K562 (cell line): ENCODE results near the gene ASB7. TPM values are rescaled to one million over a fixed set of nuclear protein-coding genes. Genes with fewer than 3 reads are reported as not detected.

ENCODE experiments used
- ATAC-seq: fragments of 200-7000 bp; cut with Tn5 transposase; 3 replicates; pipeline ENCODE4 v1.9.1; 2020; ENCODE audit warnings: moderate library complexity
- BruUV-seq: library from RNA; stranded (reverse); fragments of 400-500 nt; replicated peaks from 2 replicates; lab custom pipeline; 2021; lab: Mats Ljungman, UMichigan
- CTCF ChIA-PET: fragments of 300-600 bp; formaldehyde crosslinking; extraction: SDS; loops from one replicate; lab custom pipeline; 2021; ENCODE audit warnings: low intra/inter-chr PET ratio; lab: Yijun Ruan, JAX
- POLR2A ChIA-PET: fragments of 300-600, 350-650 bp; sonication (Branson Sonifier 250); formaldehyde crosslinking; extraction: SDS; loops from one replicate; lab custom pipeline; 2021; ENCODE audit warnings: antibody characterized with exemption, inconsistent platforms; lab: Yijun Ruan, JAX
- DNase-seq, 4 experiments: peaks; one replicate each; pipeline versions ENCODE4 v3.0.0 to v3.0.0-alpha.2; 2011 to 2018; ENCODE audit warnings: low spot score in 3 of 4, mixed read lengths in 3 of 4; ENCODE audit errors: extremely low read depth in 1 of 4
- FAIRE-seq: peaks from 2 replicates; lab custom pipeline; 2011; peaks lifted over from hg19 to GRCh38; lab: Jason Lieb, UNC
- H2AFZ ChIP-seq: 2 replicates; pipeline ENCODE4 v1.6.0; 2011; ENCODE audit warnings: low read depth, low read length, control low read depth, inconsistent platforms
- H3K27ac ChIP-seq: fragments of 200-600 bp; 3 replicates; pipeline ENCODE4 v1.8.0; 2011; ENCODE audit warnings: low read depth, mild to moderate bottlenecking, control low read depth, inconsistent platforms, low read length, moderate library complexity, mixed read lengths; ENCODE audit errors: extremely low read depth
- H3K27me3 ChIP-seq, 2 experiments: fragments of 300-600 bp in 1 of 2; 2 replicates in 1 of 2; 3 replicates in 1 of 2; pipeline versions ENCODE4 v1.6.0 to v1.8.0; 2011; ENCODE audit warnings: inconsistent platforms in 2 of 2, low read length in 2 of 2, mild to moderate bottlenecking in 1 of 2, mixed read lengths in 1 of 2, moderate library complexity in 1 of 2; ENCODE audit not compliant: control insufficient read depth in 2 of 2, insufficient read depth in 2 of 2
- H3K36me3 ChIP-seq: fragments of 300-600 bp; 3 replicates; pipeline ENCODE4 v1.8.0; 2011; ENCODE audit warnings: mild to moderate bottlenecking, low read length, inconsistent platforms; ENCODE audit not compliant: control insufficient read depth, insufficient read depth
- H3K4me1 ChIP-seq, 2 experiments: fragments of 200-600 bp in 1 of 2; replicated peaks in 1 of 2; 2 replicates in 1 of 2; 3 replicates in 1 of 2; pipeline versions ENCODE4 v1.5.1 to v1.8.0; 2011; ENCODE audit warnings: inconsistent platforms in 2 of 2, low read length in 2 of 2, mild to moderate bottlenecking in 1 of 2, mixed read lengths in 1 of 2, moderate library complexity in 1 of 2; ENCODE audit not compliant: control insufficient read depth in 2 of 2, insufficient read depth in 2 of 2
- H3K4me2 ChIP-seq: 2 replicates; pipeline ENCODE4 v1.6.1; 2011; ENCODE audit warnings: low read length, control low read depth, inconsistent platforms, mixed read lengths; ENCODE audit not compliant: insufficient read depth
- H3K4me3 ChIP-seq: fragments of 200-600 bp; sonication (generic), shearing (Covaris generic); 2 replicates; pipeline ENCODE4 v1.5.1; 2016; ENCODE audit warnings: control low read depth, inconsistent platforms
- H3K79me2 ChIP-seq: fragments of 200-600 bp; 3 replicates; pipeline ENCODE4 v1.8.0; 2011; ENCODE audit warnings: low read length, inconsistent platforms; ENCODE audit not compliant: control insufficient read depth, insufficient read depth
- H3K9ac ChIP-seq, 2 experiments: 2 replicates each; pipeline versions ENCODE4 v1.6.0 to v1.6.1; 2011; ENCODE audit warnings: low read depth in 2 of 2, low read length in 2 of 2, control low read depth in 1 of 2, inconsistent platforms in 1 of 2, mild to moderate bottlenecking in 1 of 2, mixed read lengths in 1 of 2; ENCODE audit not compliant: insufficient read depth in 1 of 2
- H3K9me1 ChIP-seq: one replicate; pipeline ENCODE4 v1.6.0; 2011; ENCODE audit warnings: inconsistent platforms, mild to moderate bottlenecking, low read length, moderate library complexity; ENCODE audit not compliant: control insufficient read depth, insufficient read depth
- H3K9me3 ChIP-seq: replicated peaks from 2 replicates; pipeline ENCODE4 v1.5.1; 2011; ENCODE audit warnings: low read depth, low read length, inconsistent platforms; ENCODE audit not compliant: control insufficient read depth, insufficient read depth
- H4K20me1 ChIP-seq: replicated peaks from 2 replicates; pipeline ENCODE4 v1.6.1; 2011; ENCODE audit warnings: low read length, inconsistent platforms, mixed read lengths; ENCODE audit not compliant: control insufficient read depth, insufficient read depth
- CHD2 ChIP-seq: IDR thresholded peaks from 2 replicates; pipeline ENCODE4 v1.6.1; 2011; ENCODE audit warnings: low read depth, low read length
- ETS2 ChIP-seq: IDR thresholded peaks from 2 replicates; pipeline ENCODE4 v1.6.1; 2016; ENCODE audit warnings: borderline replicate concordance, missing genetic modification characterization, mild to moderate bottlenecking, moderate library complexity, missing compliant biosample characterization; ENCODE audit not compliant: poor library complexity, severe bottlenecking
- HCFC1 ChIP-seq: IDR thresholded peaks from 2 replicates; pipeline ENCODE4 v1.6.1; 2012; ENCODE audit warnings: low read depth, low read length, improper control_type of control experiment
- ILK ChIP-seq: fragments of 450-650 bp; IDR thresholded peaks from 2 replicates; pipeline ENCODE4 v1.6.1; 2016; ENCODE audit warnings: missing genetic modification characterization, low read depth, mild to moderate bottlenecking, missing compliant biosample characterization, moderate library complexity, borderline replicate concordance
- NFIX ChIP-seq: fragments of 250-450 bp; sonication (Bioruptor Pico); IDR thresholded peaks from 2 replicates; pipeline ENCODE4 v1.4.0; 2020; ENCODE audit warnings: low read depth, mild to moderate bottlenecking, moderate library complexity
- ZNF280A ChIP-seq: fragments of 450-650 bp; IDR thresholded peaks from 2 replicates; pipeline ENCODE4 v1.6.1; 2018; ENCODE audit warnings: mild to moderate bottlenecking, low read depth; ENCODE audit not compliant: partially characterized antibody
- WGBS: fragments of 100-300 bp; shearing (Covaris generic); methylation state at CpG from one replicate; pipeline ENCODE4 v1.1.6; 2016; ENCODE audit warnings: low coverage, mixed read lengths; ENCODE audit not compliant: insufficient coverage; ENCODE audit errors: missing lambda C conversion rate; 5-methylcytosine and 5-hydroxymethylcytosine counted together
- in situ Hi-C: fragments of 300-500 bp; cut with MboI; formaldehyde crosslinking; loops from 4 replicates; pipeline ENCODE4 v1.15.0; 2018; ENCODE audit warnings: inconsistent platforms, mixed read lengths
- intact Hi-C: fragments of 100-400 bp; cut with micrococcal nuclease; formaldehyde crosslinking; loops from 2 replicates; pipeline ENCODE4 v1.14.2; 2022
- polyA plus RNA-seq, 8 experiments: library from polyadenylated mRNA; depleted of rRNA in 4 of 8; stranded (reverse) in 5 of 8; unstranded in 3 of 8; fragments of >200 nt; fragmentation: Nextera tagmentation in 2 of 8; fragmentation: Illumina TruSeq in 1 of 8; extraction: Ambion mirVana in 2 of 8; extraction: Trizol in 1 of 8; gene quantifications; 2 replicates each; pipeline versions ENCODE4 v1.2.1 to v1.2.3, GENCODE V29; 2011 to 2014; ENCODE audit warnings: inconsistent platforms in 1 of 8, missing spikeins in 1 of 8
- total RNA-seq, 7 experiments: library from RNA; depleted of rRNA in 6 of 7; stranded (reverse); fragments of >200 nt in 6 of 7; fragmentation: Illumina TruSeq in 2 of 7; extraction: Trizol in 2 of 7; gene quantifications; 2 replicates each; pipeline versions ENCODE4 v1.2.1 to v1.2.3, GENCODE V29; 2011 to 2021; ENCODE audit warnings: low replicate concordance in 1 of 7
- TF ChIP-seq, protein P1 (sequence below): fragments of 250-450 bp; sonication (Bioruptor Pico); IDR thresholded peaks from 2 replicates; pipeline ENCODE4 v1.4.0; 2020

Gene ASB7
- total and polyA plus RNA-seq, 9 of the 15 experiments (the other 6 are each of a cell fraction or from before 2014, with no cell fraction given), result 1.8 to 10.1 (median 6.8) TPM

- WGBS, result 1% methylated on average over 4 of the region's 4 CpGs
- in situ Hi-C loops (no loop called here), intact Hi-C loops (no loop called here)
- no peak for FAIRE-seq
- ChIA-PET POLR2A (no interaction called here), CTCF (no interaction called here)
- no peak overlapping the region for H3K27ac ChIP-seq
- H3K4me2 ChIP-seq, result no peak overlapping the region
- no peaks in the 10 kb centered on the region for H3K4me1 ChIP-seq
- DNase-seq, result no peak
- H4K20me1 ChIP-seq, result no peaks in the 10 kb centered on the region
- BruUV-seq, result no TSS peak
- H3K9me3 ChIP-seq, result no peaks in the 10 kb centered on the region
- ATAC-seq, result no peak
- H3K9ac ChIP-seq, result no peak overlapping the region
- H3K79me2 ChIP-seq, result no peaks in the 10 kb centered on the region
- H3K4me3 ChIP-seq, result no peak overlapping the region
- TF ChIP-seq CHD2 (no peak), ZNF280A (no peak), NFIX (no peak), HCFC1 (no peak), ETS2 (no peak), ILK (tag) (no peak)
- TF ChIP-seq, protein P1, sequence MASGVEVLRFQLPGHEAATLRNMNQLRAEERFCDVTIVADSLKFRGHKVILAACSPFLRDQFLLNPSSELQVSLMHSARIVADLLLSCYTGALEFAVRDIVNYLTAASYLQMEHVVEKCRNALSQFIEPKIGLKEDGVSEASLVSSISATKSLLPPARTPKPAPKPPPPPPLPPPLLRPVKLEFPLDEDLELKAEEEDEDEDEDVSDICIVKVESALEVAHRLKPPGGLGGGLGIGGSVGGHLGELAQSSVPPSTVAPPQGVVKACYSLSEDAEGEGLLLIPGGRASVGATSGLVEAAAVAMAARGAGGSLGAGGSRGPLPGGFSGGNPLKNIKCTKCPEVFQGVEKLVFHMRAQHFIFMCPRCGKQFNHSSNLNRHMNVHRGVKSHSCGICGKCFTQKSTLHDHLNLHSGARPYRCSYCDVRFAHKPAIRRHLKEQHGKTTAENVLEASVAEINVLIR, result no peak
- H3K9me1 ChIP-seq, result peaks cover 1% of the 10 kb centered on the region
- H3K27me3 ChIP-seq, result peaks cover 5 to 34% of the 10 kb centered on the region in 2 experiments; a peak in 4 of 5 replicates
- H2AFZ ChIP-seq, result no peak overlapping the region
- H3K36me3 ChIP-seq, result no peaks in the 10 kb centered on the region
Observed at GRCh38 chr15:100693451-100693850, 91.1 kb downstream of the ASB7 start.
